Omental fat pad (tissue), 4 donors: ENCODE results near the gene NEK7. TPM values are rescaled to one million over a fixed set of nuclear protein-coding genes. Genes with fewer than 3 reads are reported as not detected.

Source experiments
- ATAC-seq: fragments of 150-250 bp; one replicate; pipeline ENCODE4 v1.9.1; 2016; ENCODE audit warnings: mild to moderate bottlenecking, moderate library complexity; ENCODE audit not compliant: low FRiP score
- DNase-seq: peaks from one replicate; pipeline ENCODE4 v3.0.0-alpha.2; 2019; ENCODE audit warnings: low spot score
- CTCF ChIP-seq, 3 donors: fragments of 450-650 bp; IDR thresholded peaks; one replicate each; pipeline ENCODE4 v1.5.1; 2016 to 2017; ENCODE audit warnings: antibody characterized with exemption in 3 of 3, mild to moderate bottlenecking in 3 of 3, moderate library complexity in 2 of 3
- total RNA-seq, 4 donors: library from RNA; depleted of rRNA; stranded (reverse); fragments of >200 nt; gene quantifications; one replicate each; pipeline ENCODE4 v1.1.0, GENCODE V29; 2016

NEK7 gene
- total RNA-seq, 4 donors from 2014 or later, result 75.0 to 115 (median 89.9) TPM

- ATAC-seq, result no peak
- DNase-seq, result no peak
- TF ChIP-seq CTCF (IDR thresholded peaks at IDR 0.05), result no peak
Observed at GRCh38 chr1:198178615-198179014, 21.8 kb downstream of the NEK7 start.

- no peak for TF ChIP-seq CTCF (IDR thresholded peaks at IDR 0.05)
- ATAC-seq, result no peak
- no peak for DNase-seq
Observed at GRCh38 chr1:198179556-198179981, 22.8 kb downstream of the NEK7 start.

GRCh38 chr1:198183605-198184004 lies 26.8 kb downstream of the NEK7 start:
- ATAC-seq (no peak), DNase-seq (no peak)
- TF ChIP-seq CTCF (IDR thresholded peaks at IDR 0.05), result no peak

GRCh38 chr1:198184516-198184915 lies 27.7 kb downstream of the NEK7 start:
- ATAC-seq (no peak), DNase-seq (no peak)
- TF ChIP-seq CTCF (IDR thresholded peaks at IDR 0.05), result no peak

GRCh38 chr1:198185146-198185545 lies 28.3 kb downstream of the NEK7 start:
- TF ChIP-seq CTCF (IDR thresholded peaks at IDR 0.05), result no peak
- ATAC-seq (no peak), DNase-seq (no peak)

GRCh38 chr1:198185759-198186158 lies 29.0 kb downstream of the NEK7 start:
- TF ChIP-seq CTCF (IDR thresholded peaks at IDR 0.05), result no peak
- DNase-seq, result no peak
- ATAC-seq, result no peak

GRCh38 chr1:198186916-198187580 lies 30.2 kb downstream of the NEK7 start:
- ATAC-seq (no peak), DNase-seq (no peak)
- TF ChIP-seq CTCF (IDR thresholded peaks at IDR 0.05), result no peak
